AG04450 (cell line): Measurements from ENCODE around the gene HIVEP3. TPM values are rescaled to one million over a fixed set of nuclear protein-coding genes. Genes with fewer than 3 reads are reported as not detected.

Source experiments
- CTCF ChIA-PET: fragments of 300-600, 350-600 bp; formaldehyde crosslinking; extraction: SDS; loops from one replicate; lab custom pipeline; 2022; ENCODE audit warnings: antibody characterized with exemption, inconsistent platforms; lab: Charles Lee
- POLR2A ChIA-PET: fragments of 350-600 bp; formaldehyde crosslinking; extraction: SDS; loops from one replicate; lab custom pipeline; 2021; ENCODE audit warnings: antibody characterized with exemption, inconsistent platforms; lab: Yijun Ruan, JAX
- DNase-seq: peaks from one replicate; pipeline ENCODE4 v3.0.0-alpha.2; 2011; ENCODE audit warnings: low read depth, low spot score
- H3K27ac ChIP-seq: one replicate; pipeline ENCODE4 v1.5.1; 2012; ENCODE audit warnings: low read depth, low read length, control low read depth
- H3K27me3 ChIP-seq: one replicate; pipeline ENCODE4 v1.6.0; 2012; ENCODE audit warnings: low read length; ENCODE audit not compliant: control insufficient read depth, insufficient read depth
- H3K4me3 ChIP-seq: 2 replicates; pipeline ENCODE4 v1.5.1; 2011; ENCODE audit warnings: mild to moderate bottlenecking, low read depth, low read length, control low read depth
- H3K9me3 ChIP-seq: 2 replicates; pipeline ENCODE4 v1.5.1; 2012; ENCODE audit warnings: low read length; ENCODE audit not compliant: control insufficient read depth, insufficient read depth
- CTCF ChIP-seq: IDR thresholded peaks from 2 replicates; pipeline ENCODE4 v1.5.1; 2011; ENCODE audit warnings: low read depth, low read length, control low read depth, inconsistent platforms
- polyA plus RNA-seq: library from polyadenylated mRNA; depleted of rRNA; stranded (reverse); fragments of >200 nt; gene quantifications from 2 replicates; pipeline ENCODE4 v1.2.3, GENCODE V29; 2011

HIVEP3 gene
- polyA plus RNA-seq, 1 experiment, result 4.8 TPM

GRCh38 chr1:41713141-41713540, 205.6 kb downstream of the HIVEP3 start:
- H3K27me3 ChIP-seq, result no peaks in the 10 kb centered on the region
- H3K9me3 ChIP-seq, result no peaks in the 10 kb centered on the region; the same call in 1 of the 2 replicates
- DNase-seq, result no peak
- H3K4me3 ChIP-seq, result no peak overlapping the region
- CTCF ChIA-PET, result no interaction called here
- POLR2A ChIA-PET, result interaction anchor here (0.5 kb wide), 1 partner anchor 1778 kb away, joined by 3 read pairs; no protein-coding TSS in a partner anchor
- peak overlapping the region; percentile 47 for H3K27ac ChIP-seq
- TF ChIP-seq CTCF, result no peak

GRCh38 chr1:41712695-41713094, 206.0 kb downstream of the HIVEP3 start:
- ChIA-PET POLR2A (no interaction called here), CTCF (no interaction called here)
- no peak overlapping the region for H3K4me3 ChIP-seq
- DNase-seq, result no peak
- no peaks in the 10 kb centered on the region for H3K27me3 ChIP-seq
- H3K9me3 ChIP-seq, result no peaks in the 10 kb centered on the region; the same call in 1 of the 2 replicates
- H3K27ac ChIP-seq, result no peak overlapping the region
- no peak for TF ChIP-seq CTCF

GRCh38 chr1:41712081-41712480, 206.6 kb downstream of the HIVEP3 start:
- TF ChIP-seq CTCF, result no peak
- no peak for DNase-seq
- Histone ChIP-seq H3K4me3 (no peak overlapping the region), H3K9me3 (no peaks in the 10 kb centered on the region; the same call in 1 of the 2 replicates), H3K27ac (no peak overlapping the region), H3K27me3 (no peaks in the 10 kb centered on the region)
- CTCF ChIA-PET, result no interaction called here
- POLR2A ChIA-PET, result no interaction called here

- H3K4me3 ChIP-seq, result no peak overlapping the region
- DNase-seq, result no peak
- CTCF ChIA-PET, result no interaction called here
- H3K9me3 ChIP-seq, result no peaks in the 10 kb centered on the region; the same call in 1 of the 2 replicates
- POLR2A ChIA-PET, result no interaction called here
- no peak overlapping the region for H3K27ac ChIP-seq
- TF ChIP-seq CTCF, result no peak
- no peaks in the 10 kb centered on the region for H3K27me3 ChIP-seq
These were observed 207.1 kb downstream of the HIVEP3 start for GRCh38 chr1:41711581-41711980.

- no peak for DNase-seq
- Histone ChIP-seq H3K4me3 (no peak overlapping the region), H3K27ac (no peak overlapping the region), H3K9me3 (no peaks in the 10 kb centered on the region), H3K27me3 (no peaks in the 10 kb centered on the region)
- TF ChIP-seq CTCF, result no peak
- POLR2A ChIA-PET, result no interaction called here
- CTCF ChIA-PET, result no interaction called here
These were observed 207.7 kb downstream of the HIVEP3 start for GRCh38 chr1:41710980-41711379.
